ENCODE data around the gene LGR4. TPM values are rescaled to one million over a fixed set of nuclear protein-coding genes. Genes with fewer than 3 reads are reported as not detected.

Gene LGR4
- total and polyA plus RNA-seq, 2 experiments from 2014 or later, result 22.6 to 99.6 TPM

DNA sequence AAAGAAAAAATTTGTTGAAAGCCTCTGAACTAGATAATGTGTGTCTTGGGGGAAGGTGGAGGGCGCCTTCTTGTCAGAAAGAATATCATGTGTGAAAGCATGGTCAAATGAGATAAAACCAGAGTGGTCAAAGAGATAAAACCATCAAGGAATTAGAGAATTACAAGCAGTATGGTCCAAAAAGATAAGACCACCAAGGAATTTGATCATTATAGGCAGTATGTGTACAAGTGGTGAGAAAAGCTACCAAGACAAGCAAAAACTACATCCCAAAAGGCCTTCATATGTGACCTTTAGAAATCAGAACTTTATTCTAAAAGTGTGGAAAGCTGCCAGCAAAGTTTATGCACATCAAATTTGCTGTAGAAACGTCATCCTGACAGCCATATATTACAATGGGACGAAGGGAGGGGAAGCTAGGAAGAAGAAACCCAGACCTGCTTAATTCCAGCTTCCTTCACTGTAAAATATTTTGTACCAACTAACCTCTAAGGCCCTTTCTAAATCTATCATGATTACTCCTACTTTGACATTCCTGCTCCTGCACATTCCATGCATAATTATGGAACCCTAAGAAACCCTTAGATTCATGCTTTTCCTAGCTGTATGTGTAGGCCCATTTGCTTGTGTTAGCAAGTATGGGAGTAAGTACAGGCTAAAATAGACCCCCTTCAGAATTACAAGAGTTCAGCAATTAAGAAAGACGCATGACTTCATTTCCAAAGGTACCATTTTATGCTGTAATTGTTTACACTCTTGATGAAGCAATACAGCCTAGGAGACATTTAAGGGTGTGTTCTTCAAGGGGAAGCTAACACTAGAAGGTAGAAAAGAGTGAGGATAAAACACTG is 51.6 kb downstream of the LGR4 start:
- peaks cover 58% of the 10 kb centered on the region for H3K4me1 Mint-ChIP-seq
- peaks cover 4% of the 10 kb centered on the region for H3K27me3 Mint-ChIP-seq (ENCODE audit: insufficient read depth, low read depth, poor library complexity)
- ATAC-seq (no peak), DNase-seq (ENCODE audit: low spot score) (no peak)
- Histone ChIP-seq H3K4me2 (no peak overlapping the region), H2AFZ (no peak overlapping the region), H3K4me3 (no peak overlapping the region), H3K36me3 (ENCODE audit: insufficient read depth) (no peaks in the 10 kb centered on the region), H3F3A (replicated peaks; ENCODE audit: low read depth) (no peaks in the 10 kb centered on the region), H3K9me2 (ENCODE audit: insufficient read depth) (no peaks in the 10 kb centered on the region), H4K20me1 (replicated peaks; ENCODE audit: insufficient read depth) (peaks cover 15% of the 10 kb centered on the region), H3K79me2 (replicated peaks; ENCODE audit: insufficient read depth) (peaks cover 98% of the 10 kb centered on the region), H3K27ac (ENCODE audit: low read depth) (peak overlapping the region; percentile 2; the same call in 1 of the 2 replicates), H3K27me3 (ENCODE audit: insufficient read depth) (no peaks in the 10 kb centered on the region), H3K4me1 (ENCODE audit: insufficient read depth) (peaks cover 59% of the 10 kb centered on the region)
- H3K4me3 Mint-ChIP-seq, result no peak overlapping the region
- TF ChIP-seq EZH2phosphoT487 (IDR thresholded peaks at IDR 0.05; ENCODE audit: unreplicated experiment) (no peak), ZNF331 (CRISPR knock-in tag; IDR thresholded peaks at IDR 0.05; ENCODE audit: low read depth) (no peak), NANOG (IDR thresholded peaks at IDR 0.05; ENCODE audit: borderline replicate concordance) (no peak), ZNF114 (CRISPR knock-in tag; IDR thresholded peaks at IDR 0.05) (no peak), JUNB (IDR thresholded peaks at IDR 0.05; ENCODE audit: unreplicated experiment) (no peak), STAT1 (IDR thresholded peaks at IDR 0.05; ENCODE audit: unreplicated experiment) (no peak), EZH2 (IDR thresholded peaks at IDR 0.05; ENCODE audit: low read depth, unreplicated experiment) (no peak), CREB1 (CRISPR knock-in tag; IDR thresholded peaks at IDR 0.05; ENCODE audit: low read depth) (no peak), POLR2AphosphoS5 (IDR thresholded peaks at IDR 0.05; ENCODE audit: low read depth) (no peak)
- TF ChIP-seq, protein P1, sequence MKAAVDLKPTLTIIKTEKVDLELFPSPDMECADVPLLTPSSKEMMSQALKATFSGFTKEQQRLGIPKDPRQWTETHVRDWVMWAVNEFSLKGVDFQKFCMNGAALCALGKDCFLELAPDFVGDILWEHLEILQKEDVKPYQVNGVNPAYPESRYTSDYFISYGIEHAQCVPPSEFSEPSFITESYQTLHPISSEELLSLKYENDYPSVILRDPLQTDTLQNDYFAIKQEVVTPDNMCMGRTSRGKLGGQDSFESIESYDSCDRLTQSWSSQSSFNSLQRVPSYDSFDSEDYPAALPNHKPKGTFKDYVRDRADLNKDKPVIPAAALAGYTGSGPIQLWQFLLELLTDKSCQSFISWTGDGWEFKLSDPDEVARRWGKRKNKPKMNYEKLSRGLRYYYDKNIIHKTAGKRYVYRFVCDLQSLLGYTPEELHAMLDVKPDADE (IDR thresholded peaks at IDR 0.05), result no peak
- TF ChIP-seq, protein P2, sequence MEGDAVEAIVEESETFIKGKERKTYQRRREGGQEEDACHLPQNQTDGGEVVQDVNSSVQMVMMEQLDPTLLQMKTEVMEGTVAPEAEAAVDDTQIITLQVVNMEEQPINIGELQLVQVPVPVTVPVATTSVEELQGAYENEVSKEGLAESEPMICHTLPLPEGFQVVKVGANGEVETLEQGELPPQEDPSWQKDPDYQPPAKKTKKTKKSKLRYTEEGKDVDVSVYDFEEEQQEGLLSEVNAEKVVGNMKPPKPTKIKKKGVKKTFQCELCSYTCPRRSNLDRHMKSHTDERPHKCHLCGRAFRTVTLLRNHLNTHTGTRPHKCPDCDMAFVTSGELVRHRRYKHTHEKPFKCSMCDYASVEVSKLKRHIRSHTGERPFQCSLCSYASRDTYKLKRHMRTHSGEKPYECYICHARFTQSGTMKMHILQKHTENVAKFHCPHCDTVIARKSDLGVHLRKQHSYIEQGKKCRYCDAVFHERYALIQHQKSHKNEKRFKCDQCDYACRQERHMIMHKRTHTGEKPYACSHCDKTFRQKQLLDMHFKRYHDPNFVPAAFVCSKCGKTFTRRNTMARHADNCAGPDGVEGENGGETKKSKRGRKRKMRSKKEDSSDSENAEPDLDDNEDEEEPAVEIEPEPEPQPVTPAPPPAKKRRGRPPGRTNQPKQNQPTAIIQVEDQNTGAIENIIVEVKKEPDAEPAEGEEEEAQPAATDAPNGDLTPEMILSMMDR (conservative IDR thresholded peaks at IDR 0.05; ENCODE audit: low read depth in 2 of 2), result no peak
- TF ChIP-seq, protein P3, sequence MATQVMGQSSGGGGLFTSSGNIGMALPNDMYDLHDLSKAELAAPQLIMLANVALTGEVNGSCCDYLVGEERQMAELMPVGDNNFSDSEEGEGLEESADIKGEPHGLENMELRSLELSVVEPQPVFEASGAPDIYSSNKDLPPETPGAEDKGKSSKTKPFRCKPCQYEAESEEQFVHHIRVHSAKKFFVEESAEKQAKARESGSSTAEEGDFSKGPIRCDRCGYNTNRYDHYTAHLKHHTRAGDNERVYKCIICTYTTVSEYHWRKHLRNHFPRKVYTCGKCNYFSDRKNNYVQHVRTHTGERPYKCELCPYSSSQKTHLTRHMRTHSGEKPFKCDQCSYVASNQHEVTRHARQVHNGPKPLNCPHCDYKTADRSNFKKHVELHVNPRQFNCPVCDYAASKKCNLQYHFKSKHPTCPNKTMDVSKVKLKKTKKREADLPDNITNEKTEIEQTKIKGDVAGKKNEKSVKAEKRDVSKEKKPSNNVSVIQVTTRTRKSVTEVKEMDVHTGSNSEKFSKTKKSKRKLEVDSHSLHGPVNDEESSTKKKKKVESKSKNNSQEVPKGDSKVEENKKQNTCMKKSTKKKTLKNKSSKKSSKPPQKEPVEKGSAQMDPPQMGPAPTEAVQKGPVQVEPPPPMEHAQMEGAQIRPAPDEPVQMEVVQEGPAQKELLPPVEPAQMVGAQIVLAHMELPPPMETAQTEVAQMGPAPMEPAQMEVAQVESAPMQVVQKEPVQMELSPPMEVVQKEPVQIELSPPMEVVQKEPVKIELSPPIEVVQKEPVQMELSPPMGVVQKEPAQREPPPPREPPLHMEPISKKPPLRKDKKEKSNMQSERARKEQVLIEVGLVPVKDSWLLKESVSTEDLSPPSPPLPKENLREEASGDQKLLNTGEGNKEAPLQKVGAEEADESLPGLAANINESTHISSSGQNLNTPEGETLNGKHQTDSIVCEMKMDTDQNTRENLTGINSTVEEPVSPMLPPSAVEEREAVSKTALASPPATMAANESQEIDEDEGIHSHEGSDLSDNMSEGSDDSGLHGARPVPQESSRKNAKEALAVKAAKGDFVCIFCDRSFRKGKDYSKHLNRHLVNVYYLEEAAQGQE (IDR thresholded peaks at IDR 0.05; ENCODE audit: unreplicated experiment), result no peak
- TF ChIP-seq, protein P4, sequence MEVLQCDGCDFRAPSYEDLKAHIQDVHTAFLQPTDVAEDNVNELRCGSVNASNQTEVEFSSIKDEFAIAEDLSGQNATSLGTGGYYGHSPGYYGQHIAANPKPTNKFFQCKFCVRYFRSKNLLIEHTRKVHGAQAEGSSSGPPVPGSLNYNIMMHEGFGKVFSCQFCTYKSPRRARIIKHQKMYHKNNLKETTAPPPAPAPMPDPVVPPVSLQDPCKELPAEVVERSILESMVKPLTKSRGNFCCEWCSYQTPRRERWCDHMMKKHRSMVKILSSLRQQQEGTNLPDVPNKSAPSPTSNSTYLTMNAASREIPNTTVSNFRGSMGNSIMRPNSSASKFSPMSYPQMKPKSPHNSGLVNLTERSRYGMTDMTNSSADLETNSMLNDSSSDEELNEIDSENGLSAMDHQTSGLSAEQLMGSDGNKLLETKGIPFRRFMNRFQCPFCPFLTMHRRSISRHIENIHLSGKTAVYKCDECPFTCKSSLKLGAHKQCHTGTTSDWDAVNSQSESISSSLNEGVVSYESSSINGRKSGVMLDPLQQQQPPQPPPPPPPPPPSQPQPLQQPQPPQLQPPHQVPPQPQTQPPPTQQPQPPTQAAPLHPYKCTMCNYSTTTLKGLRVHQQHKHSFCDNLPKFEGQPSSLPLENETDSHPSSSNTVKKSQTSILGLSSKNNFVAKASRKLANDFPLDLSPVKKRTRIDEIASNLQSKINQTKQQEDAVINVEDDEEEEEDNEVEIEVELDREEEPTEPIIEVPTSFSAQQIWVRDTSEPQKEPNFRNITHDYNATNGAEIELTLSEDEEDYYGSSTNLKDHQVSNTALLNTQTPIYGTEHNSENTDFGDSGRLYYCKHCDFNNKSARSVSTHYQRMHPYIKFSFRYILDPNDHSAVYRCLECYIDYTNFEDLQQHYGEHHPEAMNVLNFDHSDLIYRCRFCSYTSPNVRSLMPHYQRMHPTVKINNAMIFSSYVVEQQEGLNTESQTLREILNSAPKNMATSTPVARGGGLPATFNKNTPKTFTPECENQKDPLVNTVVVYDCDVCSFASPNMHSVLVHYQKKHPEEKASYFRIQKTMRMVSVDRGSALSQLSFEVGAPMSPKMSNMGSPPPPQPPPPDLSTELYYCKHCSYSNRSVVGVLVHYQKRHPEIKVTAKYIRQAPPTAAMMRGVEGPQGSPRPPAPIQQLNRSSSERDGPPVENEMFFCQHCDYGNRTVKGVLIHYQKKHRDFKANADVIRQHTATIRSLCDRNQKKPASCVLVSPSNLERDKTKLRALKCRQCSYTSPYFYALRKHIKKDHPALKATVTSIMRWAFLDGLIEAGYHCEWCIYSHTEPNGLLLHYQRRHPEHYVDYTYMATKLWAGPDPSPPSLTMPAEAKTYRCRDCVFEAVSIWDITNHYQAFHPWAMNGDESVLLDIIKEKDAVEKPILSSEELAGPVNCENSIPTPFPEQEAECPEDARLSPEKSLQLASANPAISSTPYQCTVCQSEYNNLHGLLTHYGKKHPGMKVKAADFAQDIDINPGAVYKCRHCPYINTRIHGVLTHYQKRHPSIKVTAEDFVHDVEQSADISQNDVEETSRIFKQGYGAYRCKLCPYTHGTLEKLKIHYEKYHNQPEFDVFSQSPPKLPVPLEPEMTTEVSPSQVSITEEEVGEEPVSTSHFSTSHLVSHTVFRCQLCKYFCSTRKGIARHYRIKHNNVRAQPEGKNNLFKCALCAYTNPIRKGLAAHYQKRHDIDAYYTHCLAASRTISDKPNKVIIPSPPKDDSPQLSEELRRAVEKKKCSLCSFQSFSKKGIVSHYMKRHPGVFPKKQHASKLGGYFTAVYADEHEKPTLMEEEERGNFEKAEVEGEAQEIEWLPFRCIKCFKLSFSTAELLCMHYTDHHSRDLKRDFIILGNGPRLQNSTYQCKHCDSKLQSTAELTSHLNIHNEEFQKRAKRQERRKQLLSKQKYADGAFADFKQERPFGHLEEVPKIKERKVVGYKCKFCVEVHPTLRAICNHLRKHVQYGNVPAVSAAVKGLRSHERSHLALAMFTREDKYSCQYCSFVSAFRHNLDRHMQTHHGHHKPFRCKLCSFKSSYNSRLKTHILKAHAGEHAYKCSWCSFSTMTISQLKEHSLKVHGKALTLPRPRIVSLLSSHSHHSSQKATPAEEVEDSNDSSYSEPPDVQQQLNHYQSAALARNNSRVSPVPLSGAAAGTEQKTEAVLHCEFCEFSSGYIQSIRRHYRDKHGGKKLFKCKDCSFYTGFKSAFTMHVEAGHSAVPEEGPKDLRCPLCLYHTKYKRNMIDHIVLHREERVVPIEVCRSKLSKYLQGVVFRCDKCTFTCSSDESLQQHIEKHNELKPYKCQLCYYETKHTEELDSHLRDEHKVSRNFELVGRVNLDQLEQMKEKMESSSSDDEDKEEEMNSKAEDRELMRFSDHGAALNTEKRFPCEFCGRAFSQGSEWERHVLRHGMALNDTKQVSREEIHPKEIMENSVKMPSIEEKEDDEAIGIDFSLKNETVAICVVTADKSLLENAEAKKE (CRISPR knock-in tag; IDR thresholded peaks at IDR 0.05), result no peak
- peaks cover 2% of the 10 kb centered on the region; the same call in 1 of the 3 replicates for H3K36me3 Mint-ChIP-seq (ENCODE audit: low read depth)
- H3K27ac Mint-ChIP-seq, result peak overlapping the region; percentile 45
- no peaks in the 10 kb centered on the region for H3K9me3 Mint-ChIP-seq

Measured in GM23338 (cell line).